Esophagus muscularis mucosa (tissue), 4 donors: Measurements from ENCODE around the gene IPPK. TPM values are rescaled to one million over a fixed set of nuclear protein-coding genes. Genes with fewer than 3 reads are reported as not detected.

Experiments
- DNase-seq: peaks from one replicate; pipeline ENCODE4 v3.0.0-alpha.2; 2017; ENCODE audit errors: extremely low spot score
- H3K27ac ChIP-seq, 4 donors: fragments of 200-600 bp; sonication (generic); replicated peaks in 1 of 4; 1 replicate in 3 of 4; 2 replicates in 1 of 4; pipeline ENCODE4 v1.5.1; 2016 to 2019; ENCODE audit warnings: mild to moderate bottlenecking in 1 of 4
- H3K27me3 ChIP-seq, 4 donors: fragments of 200-600 bp; sonication (generic); one replicate each; pipeline versions ENCODE4 v1.5.1 to v1.6.0; 2016 to 2019
- H3K36me3 ChIP-seq, 4 donors: fragments of 200-600 bp; sonication (generic); one replicate each; pipeline ENCODE4 v1.5.1; 2016 to 2019
- H3K4me1 ChIP-seq, 4 donors: fragments of 200-600 bp; sonication (generic); one replicate each; pipeline ENCODE4 v1.5.1; 2016 to 2019
- H3K4me3 ChIP-seq, 4 donors: fragments of 200-600 bp; sonication (generic); 1 replicate in 2 of 4; 2 replicates in 2 of 4; pipeline ENCODE4 v1.5.1; 2016 to 2019; ENCODE audit warnings: mild to moderate bottlenecking in 4 of 4, moderate library complexity in 1 of 4
- H3K9me3 ChIP-seq, 4 donors: fragments of 200-600 bp; sonication (generic); 1 replicate in 3 of 4; 2 replicates in 1 of 4; pipeline ENCODE4 v1.5.1; 2016 to 2019
- EP300 ChIP-seq: sonication (generic); formaldehyde crosslinking; IDR thresholded peaks from one replicate; pipeline ENCODE4 v1.6.1; 2017; ENCODE audit warnings: antibody characterized with exemption
- POLR2A ChIP-seq: fragments of 450-650 bp; IDR thresholded peaks from one replicate; pipeline ENCODE4 v1.6.1; 2017; ENCODE audit warnings: antibody characterized with exemption, moderate library complexity, mild to moderate bottlenecking, low read depth
- POLR2AphosphoS5 ChIP-seq, 2 donors: sonication (generic); formaldehyde crosslinking; IDR thresholded peaks; one replicate each; pipeline ENCODE4 v1.6.1; 2017; ENCODE audit warnings: antibody characterized with exemption in 2 of 2
- WGBS: methylation state at CpG from one replicate; pipeline ENCODE4 v1.1.5; 2018; 5-methylcytosine and 5-hydroxymethylcytosine counted together
- intact Hi-C: fragments of 100-400 bp; cut with DNase I; formaldehyde crosslinking; loops from one replicate; pipeline ENCODE4 v1.15.1; 2023
- total RNA-seq, 4 donors: library from RNA; depleted of rRNA; stranded (reverse); fragments of >200 nt; gene quantifications; one replicate each; pipeline versions ENCODE4 v1.1.0 to v1.2.1, GENCODE V29; 2016
- TF ChIP-seq, protein P1 (sequence below), 3 experiments: fragments of 200-600 bp in 2 of 3; fragments of 450-650 bp in 1 of 3; sonication (generic) in 2 of 3; IDR thresholded peaks; one replicate each; pipeline ENCODE4 v1.5.1; 2017 to 2019; ENCODE audit warnings: antibody characterized with exemption in 3 of 3, mild to moderate bottlenecking in 2 of 3, moderate library complexity in 1 of 3

IPPK gene
- total RNA-seq, 4 donors from 2014 or later, result 5.0 to 8.4 (median 6.1) TPM

DNA sequence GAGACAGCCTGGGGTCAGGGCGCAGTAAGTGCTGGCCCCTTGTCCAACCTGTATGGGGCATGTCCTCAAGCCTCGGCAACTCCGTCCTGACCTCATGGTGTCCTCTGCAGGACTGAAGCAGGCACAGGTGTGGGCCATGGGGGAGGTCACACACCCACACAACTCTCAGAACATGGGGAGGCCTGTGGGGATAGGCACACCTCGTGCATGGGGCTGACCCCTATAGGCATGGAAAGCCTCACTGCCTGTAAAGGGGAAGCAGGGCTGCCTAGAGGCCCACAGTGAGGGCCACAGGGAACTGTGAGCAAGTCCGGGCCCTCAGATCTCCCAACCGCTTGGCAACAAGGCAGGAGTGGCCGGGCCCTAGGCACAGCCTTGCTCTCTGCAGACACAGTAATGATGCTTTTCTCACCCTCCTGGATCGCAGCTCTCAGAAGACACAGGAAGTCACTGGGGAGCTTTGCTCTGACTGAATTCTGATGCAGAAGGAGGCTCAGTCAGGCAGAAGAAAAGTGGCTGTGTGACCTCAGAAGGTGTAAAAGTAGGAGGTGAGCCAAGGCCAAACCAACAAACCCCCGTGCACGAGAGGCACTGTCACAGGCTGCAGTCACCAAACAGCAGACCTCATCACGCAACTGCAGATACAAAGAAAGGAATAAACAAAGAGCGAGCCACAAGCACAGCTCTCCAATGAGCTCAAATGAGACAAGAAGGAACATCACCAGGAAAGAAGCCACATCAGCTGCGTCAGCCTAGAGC, 5.4 kb downstream of the IPPK start:
- H3K27ac ChIP-seq, result no peak overlapping the region
- no peak overlapping the region for H3K4me3 ChIP-seq
- H3K27me3 ChIP-seq, result no peaks in the 10 kb centered on the region
- peaks cover 0 to 22% (median 17%) of the 10 kb centered on the region in 4 donors for H3K36me3 ChIP-seq
- no peak for TF ChIP-seq EP300
- no peak for TF ChIP-seq POLR2AphosphoS5 (IDR thresholded peaks at IDR 0.05)
- TF ChIP-seq, protein P1, sequence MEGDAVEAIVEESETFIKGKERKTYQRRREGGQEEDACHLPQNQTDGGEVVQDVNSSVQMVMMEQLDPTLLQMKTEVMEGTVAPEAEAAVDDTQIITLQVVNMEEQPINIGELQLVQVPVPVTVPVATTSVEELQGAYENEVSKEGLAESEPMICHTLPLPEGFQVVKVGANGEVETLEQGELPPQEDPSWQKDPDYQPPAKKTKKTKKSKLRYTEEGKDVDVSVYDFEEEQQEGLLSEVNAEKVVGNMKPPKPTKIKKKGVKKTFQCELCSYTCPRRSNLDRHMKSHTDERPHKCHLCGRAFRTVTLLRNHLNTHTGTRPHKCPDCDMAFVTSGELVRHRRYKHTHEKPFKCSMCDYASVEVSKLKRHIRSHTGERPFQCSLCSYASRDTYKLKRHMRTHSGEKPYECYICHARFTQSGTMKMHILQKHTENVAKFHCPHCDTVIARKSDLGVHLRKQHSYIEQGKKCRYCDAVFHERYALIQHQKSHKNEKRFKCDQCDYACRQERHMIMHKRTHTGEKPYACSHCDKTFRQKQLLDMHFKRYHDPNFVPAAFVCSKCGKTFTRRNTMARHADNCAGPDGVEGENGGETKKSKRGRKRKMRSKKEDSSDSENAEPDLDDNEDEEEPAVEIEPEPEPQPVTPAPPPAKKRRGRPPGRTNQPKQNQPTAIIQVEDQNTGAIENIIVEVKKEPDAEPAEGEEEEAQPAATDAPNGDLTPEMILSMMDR (IDR thresholded peaks at IDR 0.05), result no peak
- no peak for TF ChIP-seq POLR2A
- intact Hi-C loops, result no loop called here
- H3K9me3 ChIP-seq, result no peaks in the 10 kb centered on the region
- DNase-seq, result no peak
- H3K4me1 ChIP-seq, result peaks cover 20 to 66% (median 37%) of the 10 kb centered on the region in 4 donors
- WGBS, result 89% methylated on average over 10 of the region's 13 CpGs

DNA sequence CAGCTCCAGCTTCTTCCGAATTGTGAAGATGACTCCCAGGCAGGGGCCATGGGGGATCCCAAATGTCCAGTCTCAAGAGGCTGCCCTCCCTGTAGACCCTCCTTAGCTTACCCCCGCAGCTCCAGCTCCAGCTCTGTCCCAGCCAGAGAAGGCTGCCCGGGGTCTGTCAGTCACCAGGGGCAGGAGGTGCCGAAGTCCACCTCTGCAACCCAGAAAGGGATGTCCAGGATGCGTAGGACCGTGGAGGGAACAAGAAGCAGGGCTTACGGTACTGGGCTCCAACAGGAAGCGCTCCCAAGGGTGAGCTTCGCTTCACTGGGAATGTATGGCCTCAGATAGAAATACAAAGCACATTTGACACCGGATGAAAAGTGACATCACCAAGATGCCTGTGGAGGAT, 6.0 kb downstream of the IPPK start:
- DNase-seq, result no peak
- no peaks in the 10 kb centered on the region for H3K9me3 ChIP-seq
- H3K4me3 ChIP-seq, result no peak overlapping the region
- H3K27ac ChIP-seq, result no peak overlapping the region
- intact Hi-C loops, result no loop called here
- H3K27me3 ChIP-seq, result no peaks in the 10 kb centered on the region
- no peak for TF ChIP-seq POLR2AphosphoS5 (IDR thresholded peaks at IDR 0.05)
- H3K36me3 ChIP-seq, result peaks cover 0 to 22% (median 17%) of the 10 kb centered on the region in 4 donors
- peaks cover 15 to 62% (median 32%) of the 10 kb centered on the region in 4 donors for H3K4me1 ChIP-seq
- WGBS, result 84% methylated on average over 8 of the region's 10 CpGs

DNA sequence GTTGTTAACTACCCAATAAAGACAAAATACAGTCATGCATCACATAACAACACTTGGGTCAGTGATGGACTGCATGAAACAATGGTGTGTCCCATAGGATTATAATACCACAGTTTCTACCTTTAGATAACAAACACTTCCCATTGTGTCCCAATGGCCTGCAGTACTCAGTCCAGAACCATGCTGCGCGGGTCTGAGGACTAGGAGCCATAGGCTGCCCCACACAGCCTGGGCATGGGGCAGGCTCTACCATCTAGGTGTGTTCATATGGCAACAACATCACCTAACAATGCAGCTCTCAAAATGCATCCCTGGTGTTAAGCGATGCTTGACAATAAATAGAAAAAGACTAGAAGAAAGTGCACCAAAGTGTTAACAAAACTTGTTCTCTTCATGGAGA, 6.8 kb downstream of the IPPK start:
- Histone ChIP-seq H3K36me3 (peaks cover 0 to 27% (median 22%) of the 10 kb centered on the region in 4 donors), H3K4me1 (peaks cover 7 to 54% (median 24%) of the 10 kb centered on the region in 4 donors), H3K27me3 (no peaks in the 10 kb centered on the region), H3K9me3 (no peaks in the 10 kb centered on the region), H3K27ac (no peak overlapping the region), H3K4me3 (no peak overlapping the region)
- 94% methylated on average over 3 of the region's 3 CpGs for WGBS
- intact Hi-C loops, result no loop called here
- DNase-seq, result no peak
- TF ChIP-seq EP300, result no peak
- TF ChIP-seq, protein P1 (IDR thresholded peaks at IDR 0.05), result no peak
- TF ChIP-seq POLR2AphosphoS5 (IDR thresholded peaks at IDR 0.05), result no peak
- no peak for TF ChIP-seq POLR2A

DNA sequence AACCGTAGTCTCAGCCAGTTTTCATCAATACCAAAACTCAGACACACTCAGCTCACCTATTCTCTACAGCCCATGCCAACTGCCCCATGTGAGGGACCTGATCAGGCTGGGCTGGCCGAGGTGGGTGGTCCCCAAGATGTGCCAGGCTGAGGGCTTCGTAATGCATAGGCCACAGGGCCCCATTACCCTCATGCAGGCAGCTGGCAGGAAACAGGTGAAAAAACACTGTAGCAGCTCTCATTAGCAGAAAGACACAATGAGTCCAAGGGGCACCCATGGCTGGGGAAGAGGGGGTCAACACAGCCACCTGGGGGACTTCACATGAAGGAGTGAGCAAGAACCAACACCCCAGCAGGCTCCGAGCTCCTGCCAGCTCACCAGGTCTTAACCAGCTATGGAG, 8.2 kb downstream of the IPPK start:
- Histone ChIP-seq H3K9me3 (no peaks in the 10 kb centered on the region), H3K4me3 (no peak overlapping the region), H3K27me3 (no peaks in the 10 kb centered on the region), H3K4me1 (peaks cover 6 to 41% (median 19%) of the 10 kb centered on the region in 4 donors), H3K27ac (no peak overlapping the region), H3K36me3 (peaks cover 3 to 36% (median 28%) of the 10 kb centered on the region in 4 donors)
- TF ChIP-seq POLR2AphosphoS5 (IDR thresholded peaks at IDR 0.05) (no peak), POLR2A (no peak), EP300 (no peak)
- TF ChIP-seq, protein P1 (IDR thresholded peaks at IDR 0.05), result no peak
- DNase-seq, result no peak
- WGBS, result 100% methylated on average over 4 of the region's 4 CpGs
- intact Hi-C loops, result no loop called here

DNA sequence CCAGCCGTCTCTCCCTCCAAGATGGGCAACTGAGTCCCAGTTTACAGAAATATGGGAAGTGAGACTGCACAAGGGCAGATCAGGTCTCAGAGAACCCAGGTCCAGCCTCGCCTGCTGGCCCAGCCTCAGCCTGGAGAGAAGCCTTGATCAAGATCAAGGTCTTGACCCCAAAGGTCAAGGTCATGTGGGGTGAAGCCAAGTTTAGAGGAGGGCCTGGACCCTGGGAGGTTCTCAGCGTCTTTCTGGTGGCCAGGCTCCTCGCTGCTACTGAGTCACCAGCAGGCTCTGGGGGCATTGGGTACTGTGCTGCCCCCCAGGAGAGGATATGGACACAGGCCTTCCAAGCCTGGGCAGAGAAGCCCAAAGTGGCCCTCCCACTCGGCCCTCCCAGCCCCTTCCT, 8.8 kb downstream of the IPPK start:
- TF ChIP-seq POLR2A, result no peak
- TF ChIP-seq EP300, result no peak
- TF ChIP-seq POLR2AphosphoS5 (IDR thresholded peaks at IDR 0.05), result no peak
- TF ChIP-seq, protein P1 (IDR thresholded peaks at IDR 0.05), result no peak
- Histone ChIP-seq H3K4me1 (peaks cover 6 to 36% (median 17%) of the 10 kb centered on the region in 4 donors), H3K4me3 (no peak overlapping the region), H3K36me3 (peaks cover 3 to 42% (median 28%) of the 10 kb centered on the region in 4 donors), H3K9me3 (no peaks in the 10 kb centered on the region), H3K27me3 (no peaks in the 10 kb centered on the region), H3K27ac (no peak overlapping the region)
- no peak for DNase-seq
- WGBS, result 90% methylated on average over 5 of the region's 5 CpGs
- intact Hi-C loops, result no loop called here
